D341Med (cell line): Measurements from ENCODE around the gene TMEM164.

ENCODE experiments used
- DNase-seq: peaks from one replicate; pipeline ENCODE4 v3.0.0; 2012; ENCODE audit warnings: low spot score

Gene TMEM164

DNA sequence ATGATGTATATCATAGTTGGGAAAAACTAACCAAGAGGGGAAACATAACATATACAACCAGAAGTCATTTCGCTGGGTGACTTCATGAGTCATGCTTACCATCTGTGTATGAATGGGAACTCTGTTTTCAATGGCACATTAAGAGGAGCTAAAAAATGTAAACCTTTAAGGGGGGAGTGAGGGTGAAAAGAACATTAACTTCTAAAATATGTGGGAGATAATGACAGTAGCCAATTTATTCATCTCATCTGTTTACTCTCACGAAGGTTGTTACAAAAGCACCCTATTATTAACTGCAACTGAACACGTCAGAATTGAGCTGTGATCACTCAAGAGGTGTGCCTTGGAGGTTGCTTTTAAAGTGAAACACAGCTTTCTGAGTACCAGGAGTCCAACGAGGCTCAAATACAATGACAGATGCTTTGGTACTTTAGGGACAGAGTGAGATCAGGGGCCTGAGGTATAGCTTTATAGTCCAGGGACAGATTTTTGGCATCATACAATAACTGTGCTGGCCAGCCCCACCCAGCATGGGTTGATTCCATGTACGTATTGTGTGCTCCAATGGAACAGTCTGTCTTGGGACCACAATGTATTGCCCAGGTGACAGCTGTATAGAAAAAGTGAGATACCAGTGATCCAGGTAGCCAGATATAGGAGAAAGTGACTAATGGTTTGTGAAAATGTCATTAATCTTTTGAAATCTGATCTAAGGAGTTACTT is 207.7 kb downstream of the TMEM164 start:
- no peak for DNase-seq

DNA sequence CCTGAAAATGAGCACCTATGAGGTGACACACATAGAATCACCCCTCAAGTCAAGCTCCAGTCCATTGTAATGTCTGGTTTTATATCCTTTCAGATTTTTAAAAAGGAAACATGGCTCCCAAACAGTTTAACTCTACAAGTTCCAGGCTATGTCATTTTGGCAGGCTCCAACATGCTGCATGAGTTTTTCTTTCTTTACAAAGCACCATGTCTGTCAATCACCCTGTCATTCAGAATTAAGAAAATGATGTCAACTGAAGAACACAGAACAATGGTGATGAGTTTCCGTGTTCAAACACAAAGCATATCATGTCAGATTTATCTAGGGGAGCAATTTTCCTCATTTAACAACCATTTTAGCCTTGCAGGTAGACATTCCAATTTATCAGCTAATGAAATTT is 208.4 kb downstream of the TMEM164 start:
- DNase-seq: no peak

DNA sequence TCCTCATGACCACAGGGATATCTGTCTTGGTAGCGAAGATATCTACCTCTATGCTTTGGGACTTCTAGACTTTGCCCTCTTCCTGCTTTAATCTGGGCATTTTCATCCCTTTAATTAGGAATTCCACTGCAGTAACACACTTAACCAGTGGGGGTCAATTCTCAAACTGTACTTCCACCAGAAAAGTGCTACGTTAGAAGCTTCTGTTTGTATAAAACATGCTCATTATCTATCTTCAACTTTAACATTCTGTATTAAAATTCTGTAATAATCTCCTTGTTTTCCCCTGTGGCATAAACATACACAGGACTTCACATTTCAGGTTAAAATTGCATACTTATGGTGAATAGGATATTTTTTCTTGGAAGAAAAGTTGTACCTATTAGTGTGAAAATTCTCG is 209.4 kb downstream of the TMEM164 start:
- no peak for DNase-seq

DNA sequence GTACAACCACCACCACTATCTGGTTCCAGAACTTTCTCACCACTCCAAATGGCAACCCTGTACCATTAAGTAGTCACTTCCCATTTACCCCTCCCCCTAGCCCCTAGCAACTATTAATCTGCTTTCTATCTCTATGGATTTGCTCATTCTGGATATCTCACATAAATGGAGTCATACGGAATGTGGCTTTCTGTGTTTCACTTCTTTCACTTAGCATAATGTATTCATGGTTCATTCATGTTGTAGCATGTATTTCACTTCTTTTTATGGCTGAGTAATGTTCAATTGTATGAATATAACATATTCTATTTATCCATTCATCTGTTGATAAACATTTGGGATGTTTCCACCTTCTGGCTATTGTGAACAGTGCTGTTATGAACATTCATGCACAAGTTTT is 210.3 kb downstream of the TMEM164 start:
- no peak for DNase-seq

DNA sequence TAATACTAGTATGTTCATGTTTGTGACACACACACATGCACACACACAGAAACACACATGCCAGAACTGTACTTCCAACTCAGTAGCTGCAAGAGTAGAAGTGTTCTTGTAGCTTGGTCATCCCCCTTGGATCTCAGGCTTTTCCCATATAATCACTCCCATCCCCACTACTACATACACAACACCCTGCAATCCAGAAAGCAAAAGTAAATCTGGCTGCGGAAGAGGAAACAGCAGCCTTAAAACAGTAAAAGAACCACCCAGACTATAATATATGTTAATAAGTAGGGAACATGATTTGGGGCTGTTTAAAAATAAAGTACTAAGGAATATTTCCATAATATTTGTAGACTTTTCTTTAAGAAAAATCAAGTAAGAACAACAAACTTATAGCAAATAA is 211.8 kb downstream of the TMEM164 start:
- DNase-seq: no peak

DNA sequence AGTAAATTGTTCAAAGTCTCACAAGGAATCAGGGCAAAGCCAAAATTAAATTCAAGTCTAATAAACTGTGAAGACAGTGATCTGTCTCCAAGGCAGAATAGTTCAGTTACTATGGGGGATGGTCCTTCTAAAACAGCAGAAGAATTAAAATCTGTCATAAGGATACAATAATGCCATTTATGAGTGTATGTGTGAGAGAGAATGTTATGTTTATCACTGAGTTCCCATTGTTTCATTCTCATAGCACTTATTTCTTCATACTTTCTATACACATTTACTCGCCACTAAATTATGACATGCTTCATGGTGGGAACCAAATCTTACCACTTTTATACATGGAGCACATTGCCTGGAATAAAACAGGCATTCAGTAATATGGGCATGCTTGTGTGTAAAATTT is 212.5 kb downstream of the TMEM164 start:
- DNase-seq: no peak

DNA sequence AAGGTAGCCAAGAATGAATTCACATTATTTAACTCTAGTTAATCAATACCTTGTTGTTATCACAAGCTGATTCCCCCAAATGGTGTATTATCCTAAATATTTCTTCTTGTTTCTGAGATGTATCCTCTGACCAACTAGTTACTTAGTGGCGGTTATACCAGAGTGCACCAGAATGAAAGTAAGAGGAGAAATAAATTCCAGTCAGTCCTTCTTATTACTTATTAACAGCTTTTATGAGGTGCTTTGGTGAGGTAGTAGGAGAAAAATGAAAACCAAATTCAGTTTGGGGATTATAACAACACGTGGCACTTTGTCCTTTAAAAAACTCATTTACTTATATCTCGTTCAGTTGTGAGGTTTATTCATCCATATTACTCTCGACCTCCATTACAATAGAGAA is 213.1 kb downstream of the TMEM164 start:
- no peak for DNase-seq

DNA sequence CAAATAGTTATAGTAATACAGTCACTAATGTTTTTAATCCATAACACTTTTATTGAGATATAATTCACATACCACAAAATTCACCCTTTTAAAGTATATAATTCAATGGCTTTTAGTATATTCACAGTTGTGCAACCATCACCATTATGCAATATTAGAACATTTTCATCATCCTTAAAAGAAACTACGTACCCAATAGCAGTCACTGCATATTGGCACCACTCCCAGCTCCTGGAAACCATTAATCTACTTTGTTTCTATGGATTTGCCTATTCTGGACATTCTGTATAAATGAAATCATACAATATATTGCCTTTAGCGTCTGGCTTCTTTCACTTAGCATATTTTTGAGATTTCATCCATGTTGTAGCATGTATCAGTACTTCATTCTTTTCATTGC is 215.7 kb downstream of the TMEM164 start:
- DNase-seq: no peak

DNA sequence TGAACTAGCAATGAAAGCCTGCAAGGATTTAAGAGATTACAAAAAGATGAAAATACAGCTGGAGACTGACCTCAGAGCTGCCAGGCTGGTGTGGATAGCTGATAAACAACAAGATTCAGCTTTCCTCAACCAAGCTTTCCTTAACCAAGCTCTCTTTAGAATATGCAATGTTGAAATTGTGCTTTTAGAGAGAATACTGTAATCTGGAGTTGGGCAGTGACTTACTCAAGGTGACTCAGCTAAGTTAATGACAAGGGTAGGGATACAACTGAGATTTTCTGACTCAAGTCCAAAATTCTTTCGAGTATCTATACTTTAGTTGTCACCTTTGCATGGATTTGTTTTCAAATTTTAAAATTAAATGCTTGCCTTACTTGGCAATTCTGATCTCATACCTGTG is 217.0 kb downstream of the TMEM164 start:
- no peak for DNase-seq

DNA sequence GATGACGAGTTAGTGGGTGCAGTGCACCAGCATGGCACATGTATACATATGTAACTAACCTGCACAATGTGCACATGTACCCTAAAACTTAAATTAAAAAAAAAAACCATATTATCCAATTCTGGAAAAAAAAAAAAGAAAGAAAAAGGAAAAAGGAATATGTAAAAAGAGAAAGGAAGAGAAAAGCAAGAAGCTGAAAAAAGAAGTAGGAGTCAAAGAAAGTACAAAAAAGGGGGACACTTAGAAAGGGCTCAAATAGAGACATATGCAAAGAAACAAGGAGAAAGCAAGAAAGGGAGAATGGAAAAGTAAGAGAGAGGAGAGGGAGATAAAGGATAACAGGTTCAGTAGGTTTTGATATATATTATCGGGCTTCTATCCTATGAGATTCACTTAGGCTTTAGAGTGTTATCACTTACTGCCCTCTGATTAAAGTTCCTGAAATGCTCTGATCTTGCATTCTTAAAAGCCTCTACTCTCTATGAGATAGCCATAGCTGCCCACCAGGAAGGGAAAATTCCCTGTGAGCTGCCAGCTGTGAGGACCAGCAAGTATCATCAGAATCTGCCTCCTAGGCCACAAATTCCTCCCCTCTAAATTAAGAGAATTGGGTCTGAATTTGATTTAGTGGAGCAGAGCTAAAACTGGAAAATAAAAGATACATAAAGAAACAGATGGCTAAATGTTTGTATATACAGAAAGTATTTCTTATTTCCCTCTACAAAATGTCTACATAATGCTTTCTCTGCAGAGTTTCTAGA is 219.8 kb downstream of the TMEM164 start:
- DNase-seq: no peak

DNA sequence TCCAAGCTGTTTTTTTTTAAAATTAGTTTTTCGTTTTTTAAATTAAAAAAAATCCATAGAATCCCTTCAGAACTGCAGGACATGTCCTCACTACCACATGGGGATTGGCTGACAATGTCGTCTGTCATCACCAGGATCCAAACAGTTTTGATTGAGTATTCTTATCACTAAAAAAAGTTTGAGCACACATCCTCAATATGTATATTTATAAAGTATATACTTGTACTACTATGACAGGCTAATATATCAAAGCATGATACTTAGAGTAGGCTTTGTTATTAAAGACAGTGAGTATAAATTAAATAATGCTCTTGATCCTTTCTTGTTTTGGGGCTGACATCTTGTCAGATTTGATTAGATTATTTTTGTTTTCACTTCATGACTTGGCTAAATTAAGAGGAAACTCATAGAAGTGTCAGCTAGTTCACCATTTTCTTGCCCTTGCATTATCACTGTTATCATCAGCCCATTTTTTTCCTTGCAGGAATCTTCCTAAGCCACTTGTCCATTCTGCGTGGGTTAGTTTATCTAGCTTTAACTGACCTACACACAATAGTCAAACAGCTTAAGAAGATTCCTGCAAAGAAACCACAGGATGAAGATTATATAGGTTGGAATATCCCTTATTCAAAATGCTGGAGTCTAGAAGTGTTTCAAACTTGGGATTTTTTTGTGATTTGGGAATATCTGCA is 222.2 kb downstream of the TMEM164 start:
- no peak for DNase-seq

DNA sequence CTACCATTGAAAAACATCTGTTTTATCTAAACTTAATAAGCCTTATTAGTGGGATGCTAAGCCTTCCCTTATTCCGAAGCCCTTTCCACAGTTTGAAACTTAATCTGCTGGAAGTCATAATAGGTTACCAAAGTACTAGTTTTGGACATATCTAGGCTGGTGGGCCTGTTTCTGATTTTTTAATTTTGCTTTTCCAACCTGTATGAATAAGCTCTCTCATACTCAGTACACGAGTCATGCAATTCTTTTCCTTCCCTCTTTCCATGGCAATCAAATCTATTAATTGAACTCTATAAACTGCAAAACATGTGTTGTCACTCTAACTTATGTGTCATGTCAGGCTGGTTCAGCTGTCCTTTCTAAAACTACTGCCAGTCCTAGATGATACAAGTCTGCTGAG is 224.0 kb downstream of the TMEM164 start:
- no peak for DNase-seq
